ENCODE results near the gene KIAA1755.

Gene KIAA1755

GRCh38 chr20:38301309-38301708 is 40.8 kb upstream of the KIAA1755 start:
- Histone ChIP-seq H3K36me3 (no peaks in the 10 kb centered on the region), H3K9me3 (no peaks in the 10 kb centered on the region), H3K27me3 (no peaks in the 10 kb centered on the region), H3K4me3 (ENCODE audit: low read depth in 1 of 2, low read length in 1 of 2) (no peak overlapping the region), H3K4me1 (ENCODE audit: control insufficient read depth in 1 of 2, insufficient read depth in 1 of 2, low read depth in 1 of 2, low read length in 1 of 2) (peaks cover 98 to 99% of the 10 kb centered on the region in 2 experiments), H3K27ac (peak overlapping the region; percentile 84)
- TF ChIP-seq CTCF (IDR thresholded peaks at IDR 0.05) = no peak

GRCh38 chr20:38300438-38300837 is 39.9 kb upstream of the KIAA1755 start:
- Histone ChIP-seq H3K36me3 (no peaks in the 10 kb centered on the region), H3K4me3 (ENCODE audit: low read depth in 1 of 2, low read length in 1 of 2) (peak overlapping the region in 1 of 2 experiments; percentile 26), H3K27ac (peak overlapping the region; percentile 84), H3K4me1 (ENCODE audit: control insufficient read depth in 1 of 2, insufficient read depth in 1 of 2, low read depth in 1 of 2, low read length in 1 of 2) (peaks cover 98 to 99% of the 10 kb centered on the region in 2 experiments), H3K9me3 (no peaks in the 10 kb centered on the region), H3K27me3 (no peaks in the 10 kb centered on the region)
- no peak for TF ChIP-seq CTCF (IDR thresholded peaks at IDR 0.05)

GRCh38 chr20:38299963-38300362 is 39.4 kb upstream of the KIAA1755 start:
- Histone ChIP-seq H3K4me3 (ENCODE audit: low read depth in 1 of 2, low read length in 1 of 2) (peak overlapping the region in 1 of 2 experiments; percentile 26), H3K36me3 (no peaks in the 10 kb centered on the region), H3K4me1 (ENCODE audit: control insufficient read depth in 1 of 2, insufficient read depth in 1 of 2, low read depth in 1 of 2, low read length in 1 of 2) (peaks cover 98 to 99% of the 10 kb centered on the region in 2 experiments), H3K9me3 (no peaks in the 10 kb centered on the region), H3K27ac (peak overlapping the region; percentile 84), H3K27me3 (no peaks in the 10 kb centered on the region)
- TF ChIP-seq CTCF (IDR thresholded peaks at IDR 0.05) = no peak

- TF ChIP-seq CTCF (IDR thresholded peaks at IDR 0.05) = no peak
- H3K27ac ChIP-seq = peak overlapping the region; percentile 84
- peak overlapping the region; percentile 23 to 28 for H3K4me3 ChIP-seq (ENCODE audit: low read depth in 1 of 2, low read length in 1 of 2)
- H3K27me3 ChIP-seq = no peaks in the 10 kb centered on the region
- H3K9me3 ChIP-seq = no peaks in the 10 kb centered on the region
- H3K36me3 ChIP-seq = no peaks in the 10 kb centered on the region
- H3K4me1 ChIP-seq (ENCODE audit: control insufficient read depth in 1 of 2, insufficient read depth in 1 of 2, low read depth in 1 of 2, low read length in 1 of 2) = peaks cover 98 to 99% of the 10 kb centered on the region in 2 experiments
Measured at GRCh38 chr20:38298768-38299288, 38.3 kb upstream of the KIAA1755 start.

- H3K9me3 ChIP-seq = no peaks in the 10 kb centered on the region
- H3K4me3 ChIP-seq (ENCODE audit: low read depth in 1 of 2, low read length in 1 of 2) = peak overlapping the region in 1 of 2 experiments; percentile 23
- H3K27me3 ChIP-seq = no peaks in the 10 kb centered on the region
- peaks cover 98 to 99% of the 10 kb centered on the region in 2 experiments for H3K4me1 ChIP-seq (ENCODE audit: control insufficient read depth in 1 of 2, insufficient read depth in 1 of 2, low read depth in 1 of 2, low read length in 1 of 2)
- no peak for TF ChIP-seq CTCF (IDR thresholded peaks at IDR 0.05)
- H3K27ac ChIP-seq = peak overlapping the region; percentile 84
- no peaks in the 10 kb centered on the region for H3K36me3 ChIP-seq
Measured at GRCh38 chr20:38297916-38298674, 37.6 kb upstream of the KIAA1755 start.
